Hindlimb muscle (tissue), 1 donor: Measurements from ENCODE around the gene MBD2. TPM values are rescaled to one million over a fixed set of nuclear protein-coding genes. Genes with fewer than 3 reads are reported as not detected.
"Not testable (repeated sequence)": the region's sequence is repeated elsewhere in the genome, so short reads cannot be mapped to it uniquely, and the experiment has no call there.

Experiments
- DNase-seq: peaks from one replicate; pipeline ENCODE4 v3.0.0-alpha.2; 2013
- polyA plus RNA-seq: library from polyadenylated mRNA; unstranded; fragments of 120-200 nt; gene quantifications from one replicate; pipeline ENCODE4 v1.2.1, GENCODE V29; 2013; ENCODE audit not compliant: insufficient read length

Gene MBD2
- polyA plus RNA-seq, 1 donor = 38.9 TPM

GRCh38 chr18:54235871-54236270, 11.4 kb upstream of the MBD2 start:
- DNase-seq = no peak

- DNase-seq = no peak
These were observed 9.3 kb upstream of the MBD2 start for GRCh38 chr18:54233747-54234146.

GRCh38 chr18:54233228-54233625, 8.8 kb upstream of the MBD2 start:
- DNase-seq = no peak

- no peak for DNase-seq
These were observed 8.2 kb upstream of the MBD2 start for GRCh38 chr18:54232485-54233227.

- no peak for DNase-seq
These were observed 5.1 kb upstream of the MBD2 start for GRCh38 chr18:54229421-54230059.

GRCh38 chr18:54228364-54228763, 3.9 kb upstream of the MBD2 start:
- no peak for DNase-seq

- DNase-seq = peak; percentile 73
These were observed 764 bp downstream of the MBD2 start for GRCh38 chr18:54223568-54224241.

GRCh38 chr18:54222922-54223567, 1.4 kb downstream of the MBD2 start:
- no peak for DNase-seq

GRCh38 chr18:54220406-54220805, 4.1 kb downstream of the MBD2 start:
- DNase-seq = no peak

- not testable (repeated sequence) for DNase-seq
These were observed 5.7 kb downstream of the MBD2 start for GRCh38 chr18:54218803-54219202.

- no peak for DNase-seq
These were observed 6.2 kb downstream of the MBD2 start for GRCh38 chr18:54218299-54218698.

GRCh38 chr18:54217624-54218023, 6.8 kb downstream of the MBD2 start:
- no peak for DNase-seq

- no peak for DNase-seq
These were observed 9.4 kb downstream of the MBD2 start for GRCh38 chr18:54215069-54215468.

GRCh38 chr18:54210463-54210862, 14.0 kb downstream of the MBD2 start:
- DNase-seq = no peak

GRCh38 chr18:54209471-54210180, 14.8 kb downstream of the MBD2 start:
- no peak for DNase-seq

- no peak for DNase-seq
These were observed 18.0 kb downstream of the MBD2 start for GRCh38 chr18:54206447-54206846.

- DNase-seq = peak; percentile 46
These were observed 18.5 kb downstream of the MBD2 start for GRCh38 chr18:54205959-54206358.

- peak; percentile 6 for DNase-seq
These were observed 19.0 kb downstream of the MBD2 start for GRCh38 chr18:54205448-54205847.

GRCh38 chr18:54204883-54205282, 19.6 kb downstream of the MBD2 start:
- DNase-seq = no peak

GRCh38 chr18:54203914-54204313, 20.6 kb downstream of the MBD2 start:
- no peak for DNase-seq

- DNase-seq = no peak
These were observed 21.6 kb downstream of the MBD2 start for GRCh38 chr18:54202851-54203250.

GRCh38 chr18:54197747-54198411, 26.6 kb downstream of the MBD2 start:
- DNase-seq = no peak
